Measurements from ENCODE around the gene YTHDF1. TPM values are rescaled to one million over a fixed set of nuclear protein-coding genes. Genes with fewer than 3 reads are reported as not detected.

YTHDF1 gene
- total and polyA plus RNA-seq, 2 donors from 2014 or later = 21.9 to 43.1 TPM

DNA sequence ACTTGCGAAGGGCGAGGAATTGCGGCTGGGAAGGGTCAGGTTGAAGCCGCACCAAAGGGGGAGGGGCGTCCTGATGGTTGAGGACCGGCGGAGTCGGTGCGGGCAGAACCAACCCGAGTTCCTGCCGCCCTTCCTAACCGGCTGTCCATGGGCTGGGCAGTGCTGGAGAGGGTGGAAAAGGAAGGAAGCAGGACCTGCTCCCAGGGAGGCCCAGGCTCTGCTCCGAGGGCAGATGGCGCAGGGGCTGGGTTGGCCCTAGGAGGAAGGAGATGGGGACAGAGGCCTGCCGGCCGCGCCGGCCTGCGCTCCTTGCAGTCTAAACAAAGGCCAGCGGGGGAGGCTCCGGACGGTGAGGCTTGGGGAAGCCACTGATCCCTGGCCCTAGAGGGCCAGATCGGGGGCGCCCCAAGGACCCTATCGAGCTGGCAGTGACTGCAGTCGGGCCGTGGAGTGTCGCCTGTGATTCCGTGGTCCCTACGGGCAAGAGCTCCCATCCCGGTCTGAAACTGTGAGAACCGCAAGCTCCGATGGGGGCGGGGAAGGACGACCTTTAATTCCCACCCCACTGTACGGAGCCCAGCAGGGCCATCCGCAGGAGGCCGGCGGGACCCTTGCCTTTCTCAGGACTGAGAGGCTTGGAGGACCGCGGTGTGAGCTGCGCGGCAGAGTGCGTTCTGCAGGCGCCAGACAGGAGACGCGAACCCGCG, 39.4 kb downstream of the YTHDF1 start:
- Histone ChIP-seq H3K9ac (ENCODE audit: low read length in 3 of 3) (no peak overlapping the region), H3K36me3 (ENCODE audit: control insufficient read depth in 2 of 3, insufficient read depth in 3 of 3, low read length in 3 of 3) (no peaks in the 10 kb centered on the region), H3K4me1 (ENCODE audit: control insufficient read depth in 2 of 3, insufficient read depth in 2 of 3, low read depth in 1 of 3, low read length in 3 of 3) (peaks cover 0 to 5% (median 0%) of the 10 kb centered on the region in 3 donors), H3K27me3 (ENCODE audit: control insufficient read depth, insufficient read depth, low read length) (peaks cover 23% of the 10 kb centered on the region), H3K4me3 (ENCODE audit: low read length in 3 of 3) (no peak overlapping the region), H3K27ac (ENCODE audit: low read depth in 2 of 2, low read length in 2 of 2) (no peak overlapping the region), H3K9me3 (ENCODE audit: control insufficient read depth in 2 of 3, insufficient read depth in 1 of 3, low read length in 3 of 3) (no peaks in the 10 kb centered on the region)
- no peak for FAIRE-seq
- TF ChIP-seq, protein P1, sequence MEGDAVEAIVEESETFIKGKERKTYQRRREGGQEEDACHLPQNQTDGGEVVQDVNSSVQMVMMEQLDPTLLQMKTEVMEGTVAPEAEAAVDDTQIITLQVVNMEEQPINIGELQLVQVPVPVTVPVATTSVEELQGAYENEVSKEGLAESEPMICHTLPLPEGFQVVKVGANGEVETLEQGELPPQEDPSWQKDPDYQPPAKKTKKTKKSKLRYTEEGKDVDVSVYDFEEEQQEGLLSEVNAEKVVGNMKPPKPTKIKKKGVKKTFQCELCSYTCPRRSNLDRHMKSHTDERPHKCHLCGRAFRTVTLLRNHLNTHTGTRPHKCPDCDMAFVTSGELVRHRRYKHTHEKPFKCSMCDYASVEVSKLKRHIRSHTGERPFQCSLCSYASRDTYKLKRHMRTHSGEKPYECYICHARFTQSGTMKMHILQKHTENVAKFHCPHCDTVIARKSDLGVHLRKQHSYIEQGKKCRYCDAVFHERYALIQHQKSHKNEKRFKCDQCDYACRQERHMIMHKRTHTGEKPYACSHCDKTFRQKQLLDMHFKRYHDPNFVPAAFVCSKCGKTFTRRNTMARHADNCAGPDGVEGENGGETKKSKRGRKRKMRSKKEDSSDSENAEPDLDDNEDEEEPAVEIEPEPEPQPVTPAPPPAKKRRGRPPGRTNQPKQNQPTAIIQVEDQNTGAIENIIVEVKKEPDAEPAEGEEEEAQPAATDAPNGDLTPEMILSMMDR (IDR thresholded peaks at IDR 0.05; ENCODE audit: borderline replicate concordance, extremely low read depth, insufficient read depth) = no peak
- peak in 2 of 5 donors; percentile 12 to 66 for DNase-seq
- intact Hi-C loops (cut with DNase I) = loop anchor here (10.0 kb wide), 1 partner anchor 122 kb away; no protein-coding TSS in a partner anchor

DNA sequence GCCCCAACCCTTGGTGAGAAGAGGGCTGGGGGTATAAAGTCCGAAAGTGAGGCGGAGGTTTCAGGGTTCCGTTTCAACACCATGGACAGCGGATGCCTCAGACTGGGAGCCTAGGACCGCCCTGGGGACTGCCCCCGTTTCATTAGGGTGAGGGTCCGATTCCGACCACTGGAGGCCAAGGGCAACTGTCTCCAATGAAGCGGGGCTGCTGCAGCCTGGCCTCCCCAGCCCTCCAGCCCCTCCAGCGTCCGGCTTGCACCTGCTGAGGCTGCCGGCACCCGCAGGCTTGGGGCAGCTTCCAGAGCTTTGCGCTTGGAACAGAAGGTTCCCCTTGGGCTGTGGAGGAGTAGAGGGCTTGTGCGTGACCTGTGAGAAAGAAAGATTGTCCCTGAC, 39.9 kb downstream of the YTHDF1 start:
- Histone ChIP-seq H3K9me3 (ENCODE audit: control insufficient read depth in 2 of 3, insufficient read depth in 1 of 3, low read length in 3 of 3) (no peaks in the 10 kb centered on the region), H3K27me3 (ENCODE audit: control insufficient read depth, insufficient read depth, low read length) (peaks cover 23% of the 10 kb centered on the region), H3K4me3 (ENCODE audit: low read length in 3 of 3) (no peak overlapping the region), H3K36me3 (ENCODE audit: control insufficient read depth in 2 of 3, insufficient read depth in 3 of 3, low read length in 3 of 3) (no peaks in the 10 kb centered on the region), H3K4me1 (ENCODE audit: control insufficient read depth in 2 of 3, insufficient read depth in 2 of 3, low read depth in 1 of 3, low read length in 3 of 3) (peaks cover 0 to 5% (median 0%) of the 10 kb centered on the region in 3 donors), H3K27ac (ENCODE audit: low read depth in 2 of 2, low read length in 2 of 2) (no peak overlapping the region), H3K9ac (ENCODE audit: low read length in 3 of 3) (no peak overlapping the region)
- TF ChIP-seq, protein P1 (IDR thresholded peaks at IDR 0.05; ENCODE audit: borderline replicate concordance, extremely low read depth, insufficient read depth) = no peak
- intact Hi-C loops (cut with DNase I) = loop anchor here (10.0 kb wide), 1 partner anchor 121 kb away; no protein-coding TSS in a partner anchor
- DNase-seq (peak; percentile 39 to 63 (median 48)), FAIRE-seq (no peak)

DNA sequence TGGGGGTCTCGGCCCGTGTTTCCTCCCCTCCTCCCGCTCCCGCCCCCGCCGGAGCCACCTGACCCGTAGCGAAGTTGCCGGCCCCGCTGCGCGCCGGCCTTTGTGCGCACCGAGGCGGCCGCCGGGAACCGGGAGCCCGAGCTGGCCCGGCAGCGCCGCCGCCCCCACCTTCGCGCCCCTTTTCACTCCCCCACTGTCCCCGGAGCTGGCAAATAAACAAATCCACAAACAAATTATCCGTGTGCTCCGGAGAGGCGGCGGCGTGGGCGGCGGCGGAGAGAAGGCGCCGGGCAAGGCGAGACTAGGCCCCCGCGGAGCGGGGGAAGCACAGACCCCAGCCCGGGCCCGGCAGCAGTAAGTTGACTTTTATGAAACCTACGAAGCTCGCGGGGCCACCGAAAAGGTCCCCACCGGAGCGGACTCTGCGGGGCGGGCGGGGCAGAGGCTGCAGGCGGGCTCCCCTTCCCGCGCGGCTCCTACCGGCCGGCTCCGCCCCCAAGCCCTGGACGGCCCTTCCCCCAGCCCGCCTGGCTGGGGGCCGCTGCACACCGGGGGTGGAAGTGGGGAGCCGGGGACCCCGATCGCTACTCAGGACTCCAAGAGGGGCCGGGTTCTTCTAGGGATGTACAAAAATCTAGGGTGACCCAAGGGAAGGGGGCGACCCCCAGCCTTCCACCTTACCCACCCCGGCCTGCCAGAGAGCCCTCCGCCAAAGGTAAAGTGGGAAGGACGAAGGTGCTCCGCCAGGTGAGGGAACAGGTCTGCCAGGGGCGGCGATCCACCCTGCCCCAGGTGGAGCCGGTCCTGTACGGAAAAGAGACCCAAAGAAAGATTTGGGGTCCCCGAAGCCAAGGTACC, 40.7 kb downstream of the YTHDF1 start:
- H3K9ac ChIP-seq (ENCODE audit: low read length in 3 of 3) = no peak overlapping the region
- TF ChIP-seq, protein P1 (IDR thresholded peaks at IDR 0.05; ENCODE audit: borderline replicate concordance, extremely low read depth, insufficient read depth) = no peak
- FAIRE-seq (no peak), DNase-seq (no peak)
- peaks cover 19% of the 10 kb centered on the region for H3K27me3 ChIP-seq (ENCODE audit: control insufficient read depth, insufficient read depth, low read length)
- H3K9me3 ChIP-seq (ENCODE audit: control insufficient read depth in 2 of 3, insufficient read depth in 1 of 3, low read length in 3 of 3) = no peaks in the 10 kb centered on the region
- intact Hi-C loops (cut with DNase I) = loop anchor here (10.0 kb wide), 1 partner anchor 120 kb away; no protein-coding TSS in a partner anchor
- no peak overlapping the region for H3K27ac ChIP-seq (ENCODE audit: low read depth in 2 of 2, low read length in 2 of 2)
- no peaks in the 10 kb centered on the region for H3K36me3 ChIP-seq (ENCODE audit: control insufficient read depth in 2 of 3, insufficient read depth in 3 of 3, low read length in 3 of 3)
- no peak overlapping the region for H3K4me3 ChIP-seq (ENCODE audit: low read length in 3 of 3)
- H3K4me1 ChIP-seq (ENCODE audit: control insufficient read depth in 2 of 3, insufficient read depth in 2 of 3, low read depth in 1 of 3, low read length in 3 of 3) = peaks cover 0 to 5% (median 0%) of the 10 kb centered on the region in 3 donors
